Middle frontal gyrus (tissue), 1 donor: Measurements from ENCODE around the gene TMEM19.

Experiments used
- DNase-seq: peaks from one replicate; pipeline ENCODE4 v3.0.0-alpha.2; 2015; ENCODE audit warnings: low spot score; ENCODE audit errors: extremely low spot score

Gene TMEM19

DNA sequence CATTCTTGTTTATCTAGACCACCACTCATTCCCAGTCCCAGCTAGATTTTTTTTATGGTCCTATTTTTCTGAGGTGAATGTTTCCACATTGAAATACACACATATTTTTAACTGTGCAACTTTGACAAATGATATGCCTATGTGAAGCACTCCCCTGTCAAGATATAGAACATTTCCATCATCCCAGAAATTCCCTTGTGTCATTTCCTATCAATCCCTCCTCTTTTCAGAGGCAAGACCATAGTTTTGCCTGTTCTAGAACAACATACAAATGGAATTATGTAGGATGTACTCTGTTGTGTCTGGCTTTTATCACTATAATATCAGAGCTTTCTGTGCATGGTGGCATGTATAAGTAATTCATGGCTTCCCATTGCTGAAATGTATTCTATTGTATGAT lies 32.7 kb downstream of the TMEM19 start:
- DNase-seq: no peak

- DNase-seq: no peak
These were observed 33.9 kb downstream of the TMEM19 start for GRCh38 chr12:71719647-71720370.

DNA sequence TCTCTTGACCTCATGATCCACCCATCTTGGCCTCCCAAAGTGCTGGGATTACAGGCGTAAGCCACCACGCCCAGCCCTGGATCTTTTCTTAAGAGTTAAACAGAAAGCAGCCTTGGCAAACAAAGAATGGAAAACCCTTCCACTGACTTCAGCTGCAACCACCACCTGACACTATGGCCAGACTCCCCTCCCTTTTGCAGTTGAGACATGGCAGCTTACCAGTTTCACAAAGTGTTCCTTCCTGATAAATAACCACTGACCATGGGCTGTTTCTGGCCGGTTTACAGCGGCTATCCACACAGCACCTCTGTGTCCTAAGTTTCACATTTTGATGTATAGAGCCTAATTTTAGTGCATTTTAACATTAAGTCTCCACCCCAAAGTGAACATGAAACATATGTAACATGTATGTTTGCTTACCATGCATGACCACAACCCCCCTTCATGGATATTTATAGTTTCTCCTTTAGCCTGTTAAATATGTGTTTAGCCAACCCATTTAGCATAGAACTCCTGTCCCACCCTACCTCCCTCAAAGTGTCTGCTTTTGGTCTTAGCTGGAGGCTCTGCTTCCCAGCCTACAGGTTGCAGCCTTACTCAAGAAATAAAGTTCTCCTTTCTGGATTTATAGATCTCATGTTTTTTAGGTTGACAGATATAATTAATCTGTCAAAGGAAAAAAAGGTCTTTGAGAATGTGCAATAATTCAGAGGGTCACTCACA lies 36.1 kb downstream of the TMEM19 start:
- no peak for DNase-seq

DNA sequence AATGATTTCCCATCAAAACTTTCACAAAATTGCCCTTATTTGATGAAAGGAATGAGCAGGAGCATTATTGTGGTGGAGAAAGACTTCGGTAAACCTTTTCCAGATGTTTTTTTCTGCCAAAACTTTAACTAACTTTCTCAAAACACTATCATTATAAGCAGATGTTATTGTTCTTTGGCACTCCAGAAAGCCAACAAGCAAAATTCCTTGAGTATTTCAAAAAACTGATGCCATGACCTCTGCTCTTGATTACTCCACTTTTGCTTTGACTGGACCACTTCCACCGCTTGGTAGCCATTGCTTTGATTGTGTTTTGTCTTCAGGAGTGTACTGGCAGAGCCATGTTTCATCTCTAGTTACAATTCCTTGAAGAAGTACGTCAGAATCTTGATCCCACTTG lies 39.1 kb downstream of the TMEM19 start:
- no peak for DNase-seq

DNA sequence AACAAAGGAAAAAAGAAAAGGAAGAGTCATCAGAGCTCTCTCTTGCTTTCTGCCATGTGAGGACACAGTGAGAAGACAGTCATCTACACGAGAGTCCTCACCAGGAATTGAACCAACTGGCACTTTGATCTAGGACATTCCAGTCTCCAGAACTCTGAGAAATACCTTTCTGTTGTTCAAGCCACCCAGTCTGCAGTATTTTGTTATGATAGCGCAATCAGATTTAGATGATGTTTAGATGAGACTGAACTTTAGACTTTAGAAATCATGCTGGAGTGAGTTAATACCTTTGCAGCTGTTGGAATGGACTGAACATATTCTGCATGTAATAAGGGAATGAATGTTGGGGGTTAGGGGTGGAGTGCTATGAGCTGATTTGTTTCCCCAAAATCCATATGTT lies 40.7 kb downstream of the TMEM19 start:
- no peak for DNase-seq

DNA sequence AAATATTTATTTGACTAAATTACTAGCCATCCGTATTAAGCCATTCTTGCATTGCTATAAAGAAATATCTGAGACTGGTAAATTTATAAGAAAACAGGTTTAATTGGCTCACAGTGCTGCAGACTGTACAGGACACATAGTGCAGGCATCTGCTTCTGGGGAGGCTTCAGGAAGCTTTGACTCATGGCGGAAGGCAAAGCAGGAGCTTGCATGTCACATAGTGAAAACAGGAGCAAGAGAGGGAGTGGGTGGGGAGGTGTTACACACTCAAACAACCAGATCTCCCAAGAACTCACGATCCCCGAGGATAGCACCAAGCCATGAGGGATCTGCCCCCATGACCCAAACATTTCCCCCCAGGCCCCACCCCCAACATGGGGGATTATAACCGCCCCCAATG lies 42.1 kb downstream of the TMEM19 start:
- DNase-seq: no peak

GRCh38 chr12:71730936-71731335 lies 45.1 kb downstream of the TMEM19 start:
- DNase-seq: no peak

DNA sequence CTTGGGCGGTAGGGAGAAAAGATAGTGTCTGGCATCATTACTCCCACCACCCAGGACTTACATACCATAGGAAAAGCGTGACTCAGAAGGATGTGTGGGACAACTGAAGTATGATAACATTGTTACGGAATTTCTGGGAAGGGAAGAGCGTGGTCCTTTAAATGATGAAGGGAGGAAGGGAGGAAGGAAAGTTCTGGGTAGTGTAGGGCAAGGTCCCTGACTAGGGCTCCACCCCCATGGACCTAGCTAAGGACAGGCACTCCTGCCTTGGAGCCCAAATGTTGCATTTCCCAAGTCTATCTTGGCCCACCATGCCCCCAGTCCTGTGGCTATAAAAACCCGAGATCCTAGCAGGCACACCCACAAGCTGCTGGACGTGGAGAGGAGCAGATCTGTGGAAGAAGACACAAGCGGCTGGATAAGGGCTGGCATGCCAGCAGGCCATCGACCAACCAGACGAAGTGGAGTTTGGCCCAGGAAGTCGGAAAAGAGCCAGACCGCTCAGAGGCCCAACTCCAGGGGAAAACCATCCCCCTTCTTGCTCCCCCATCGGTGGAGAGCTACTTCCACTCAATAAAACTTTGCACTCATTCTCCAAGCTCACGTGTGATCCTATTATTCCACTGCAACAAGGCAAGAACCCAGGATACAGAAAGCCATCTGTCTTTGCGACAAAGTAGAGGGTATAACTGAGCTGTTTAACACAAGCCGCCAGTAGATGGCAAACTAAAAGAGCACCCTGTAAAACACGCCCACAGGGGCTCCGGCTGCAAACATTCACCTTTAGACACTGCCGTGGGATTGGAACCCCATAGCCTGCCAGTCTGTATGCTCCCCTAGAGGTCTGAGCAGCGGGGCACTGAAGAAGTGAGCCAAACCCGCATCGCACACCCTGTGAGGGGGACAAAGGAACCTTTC lies 45.8 kb downstream of the TMEM19 start:
- no peak for DNase-seq

- no peak for DNase-seq
These were observed 46.5 kb downstream of the TMEM19 start for GRCh38 chr12:71732357-71732712.

DNA sequence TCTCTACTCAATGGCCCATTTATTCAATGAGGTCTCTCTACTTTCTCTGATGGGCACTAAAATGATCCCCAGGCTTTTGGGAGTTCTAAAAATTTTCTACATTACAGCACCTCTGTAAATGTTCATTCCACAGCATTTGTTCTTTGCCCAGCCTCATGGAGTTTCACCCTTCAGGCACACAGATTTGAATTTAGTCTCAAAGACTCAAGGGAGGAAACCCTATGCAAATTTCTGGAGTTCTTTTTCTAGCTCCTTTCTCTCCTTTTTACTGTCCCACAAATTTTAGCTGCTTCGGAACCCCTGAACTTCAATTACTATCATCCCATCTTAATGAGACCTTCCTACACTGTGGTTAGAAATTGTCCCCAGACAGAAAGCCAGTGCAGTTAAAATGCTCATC lies 51.3 kb downstream of the TMEM19 start:
- no peak for DNase-seq

DNA sequence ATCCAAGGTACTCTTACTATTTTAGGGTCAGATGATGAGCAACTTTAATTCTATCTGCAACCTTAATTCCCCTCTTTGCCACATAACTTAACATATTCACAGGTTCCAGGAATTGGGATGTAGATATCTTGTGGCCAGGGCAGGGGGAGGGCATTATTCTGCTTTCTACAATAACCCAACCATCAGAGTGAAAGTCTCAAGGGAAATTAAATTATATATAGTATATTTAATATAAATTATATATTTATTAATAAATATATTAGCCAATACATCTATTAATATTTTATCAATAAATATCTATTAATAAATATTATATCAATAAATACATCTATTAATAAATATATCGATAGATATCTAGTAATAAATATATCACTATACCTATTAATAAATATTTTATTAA lies 57.1 kb downstream of the TMEM19 start:
- no peak for DNase-seq

- DNase-seq: no peak
These were observed 58.8 kb downstream of the TMEM19 start for GRCh38 chr12:71744522-71745300.

DNA sequence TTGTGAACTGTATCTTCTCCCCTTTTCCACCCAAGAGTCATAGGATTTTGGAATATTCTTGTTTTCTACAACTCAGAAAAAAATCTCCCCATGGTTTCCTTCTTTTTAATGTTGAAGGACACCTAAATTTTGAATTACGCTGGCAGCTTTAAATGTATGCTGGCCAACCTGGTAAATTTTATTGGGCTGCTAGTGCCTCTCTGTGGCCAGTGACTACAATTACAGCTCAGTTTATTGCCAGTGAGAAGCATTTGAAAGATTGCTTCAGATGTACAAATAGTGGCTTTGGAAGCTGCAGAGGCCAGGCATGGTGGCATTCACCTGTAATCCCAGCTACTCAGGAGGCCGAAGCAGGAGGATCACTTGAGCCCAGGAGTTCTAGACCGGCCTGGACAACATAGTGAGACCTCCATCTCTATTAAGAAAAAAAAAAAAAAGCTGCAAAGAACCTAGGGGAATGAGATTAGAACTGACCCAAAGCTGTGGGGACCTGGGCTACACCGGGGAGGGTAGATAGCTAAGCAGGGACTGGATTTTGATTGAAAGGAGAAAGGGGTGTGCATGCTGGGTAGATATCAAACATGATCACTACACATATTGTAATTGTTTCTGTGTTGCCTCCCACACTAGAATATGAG lies 61.2 kb downstream of the TMEM19 start:
- DNase-seq: peak; percentile 57

- no peak for DNase-seq
These were observed 62.4 kb downstream of the TMEM19 start for GRCh38 chr12:71748081-71748850.

DNA sequence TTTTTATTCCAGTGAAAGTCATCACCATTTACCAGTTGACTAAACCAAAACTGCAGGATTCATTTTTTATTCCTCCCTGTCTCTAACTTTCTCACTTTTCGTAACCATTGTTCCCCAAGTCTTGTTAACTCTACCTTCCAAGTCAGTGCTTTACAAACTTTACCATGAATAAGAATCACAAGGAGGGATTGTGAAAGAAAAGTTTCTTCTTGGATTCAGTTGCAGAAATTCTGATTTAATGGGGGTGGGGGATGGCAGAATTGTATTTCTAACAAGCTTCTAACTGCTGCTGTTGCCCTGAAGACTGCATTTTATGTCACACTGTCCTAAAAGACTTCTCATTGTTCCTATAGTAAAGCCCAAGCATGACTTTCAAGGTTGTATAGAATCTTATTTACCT lies 63.8 kb downstream of the TMEM19 start:
- DNase-seq: no peak

GRCh38 chr12:71752891-71753290 lies 67.0 kb downstream of the TMEM19 start:
- DNase-seq: no peak
